OCI-LY3 (cell line): ENCODE results near the gene UBE2E1.

Source experiments
- EZH2phosphoT487 ChIP-seq: fragments of 200-600 bp; shearing (Covaris generic); IDR thresholded peaks from 2 replicates; pipeline ENCODE4 v1.6.1; 2018; ENCODE audit warnings: antibody characterized with exemption, mixed run types, low read depth
- TF ChIP-seq, protein P1 (sequence below): fragments of 200-600, 300-600 bp; sonication (generic); IDR thresholded peaks from 2 replicates; pipeline ENCODE4 v1.5.1; 2014; ENCODE audit warnings: antibody characterized with exemption, low read length, low read depth

DNA sequence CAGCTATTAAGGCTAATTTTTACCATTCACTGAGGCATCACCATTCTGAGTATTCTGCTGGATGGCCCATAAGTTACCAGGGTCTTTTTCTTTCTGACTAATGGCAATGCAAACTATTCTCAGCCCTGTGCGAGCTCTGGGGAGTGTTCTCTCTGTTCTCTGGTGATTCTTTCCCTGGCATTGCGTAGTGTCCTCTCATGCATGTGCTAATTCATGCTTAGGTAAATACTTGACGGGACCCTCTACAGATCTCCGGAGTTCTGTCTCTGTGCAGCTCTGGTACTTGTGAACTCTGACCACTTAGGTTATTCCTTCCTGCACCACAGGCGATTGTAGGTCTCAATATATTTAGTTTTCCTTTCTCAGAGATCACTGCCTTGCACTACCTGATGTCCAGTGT is 34.8 kb downstream of the UBE2E1 start:
- TF ChIP-seq, protein P1, sequence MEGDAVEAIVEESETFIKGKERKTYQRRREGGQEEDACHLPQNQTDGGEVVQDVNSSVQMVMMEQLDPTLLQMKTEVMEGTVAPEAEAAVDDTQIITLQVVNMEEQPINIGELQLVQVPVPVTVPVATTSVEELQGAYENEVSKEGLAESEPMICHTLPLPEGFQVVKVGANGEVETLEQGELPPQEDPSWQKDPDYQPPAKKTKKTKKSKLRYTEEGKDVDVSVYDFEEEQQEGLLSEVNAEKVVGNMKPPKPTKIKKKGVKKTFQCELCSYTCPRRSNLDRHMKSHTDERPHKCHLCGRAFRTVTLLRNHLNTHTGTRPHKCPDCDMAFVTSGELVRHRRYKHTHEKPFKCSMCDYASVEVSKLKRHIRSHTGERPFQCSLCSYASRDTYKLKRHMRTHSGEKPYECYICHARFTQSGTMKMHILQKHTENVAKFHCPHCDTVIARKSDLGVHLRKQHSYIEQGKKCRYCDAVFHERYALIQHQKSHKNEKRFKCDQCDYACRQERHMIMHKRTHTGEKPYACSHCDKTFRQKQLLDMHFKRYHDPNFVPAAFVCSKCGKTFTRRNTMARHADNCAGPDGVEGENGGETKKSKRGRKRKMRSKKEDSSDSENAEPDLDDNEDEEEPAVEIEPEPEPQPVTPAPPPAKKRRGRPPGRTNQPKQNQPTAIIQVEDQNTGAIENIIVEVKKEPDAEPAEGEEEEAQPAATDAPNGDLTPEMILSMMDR = no peak
- TF ChIP-seq EZH2phosphoT487 = no peak
